GM18499 (cell line): ENCODE measurements around the gene SMAGP.
"Not testable (repeated sequence)": the region's sequence is repeated elsewhere in the genome, so short reads cannot be mapped to it uniquely, and the experiment has no call there.

Source experiments
- ATAC-seq: cut with Tn5 transposase; IDR thresholded peaks from one replicate; pipeline ENCODE4 v1.9.1; 2021; ENCODE audit warnings: moderate number of reproducible peaks; ENCODE audit not compliant: insufficient read depth, unreplicated experiment

SMAGP gene

DNA sequence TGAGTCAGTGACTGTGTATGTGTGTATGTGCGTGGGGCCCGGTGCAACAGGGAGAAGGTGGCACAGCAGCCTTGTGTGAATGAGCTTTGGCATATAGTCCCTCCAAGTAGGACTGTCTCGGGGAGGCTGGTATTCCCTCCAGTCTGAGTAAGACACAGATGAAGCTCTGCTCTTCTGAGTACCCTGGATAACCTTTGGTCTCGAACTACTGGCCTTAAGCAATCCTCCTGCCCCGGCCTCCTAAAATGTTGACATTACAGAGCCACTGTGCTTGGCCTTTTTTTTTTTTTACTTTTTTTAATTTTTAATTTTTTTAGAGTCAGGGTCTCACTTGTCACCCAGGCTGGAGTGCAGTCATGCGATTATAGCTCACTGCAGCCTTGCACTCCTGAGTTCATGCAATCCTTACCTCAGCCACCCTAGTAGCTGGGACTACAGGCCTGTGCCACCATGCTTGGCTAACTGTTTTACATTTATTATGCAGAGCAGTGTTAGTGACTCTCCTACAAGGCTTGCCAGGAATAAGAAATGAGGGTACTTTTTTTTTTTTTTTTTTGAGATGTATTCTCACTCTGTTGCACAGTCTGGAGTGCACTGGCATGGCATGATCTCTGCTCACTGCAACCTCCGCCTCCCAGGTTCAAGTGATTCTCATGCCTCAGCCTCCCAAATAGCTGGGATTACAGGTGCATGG is 41.0 kb downstream of the SMAGP start:
- no peak for ATAC-seq

DNA sequence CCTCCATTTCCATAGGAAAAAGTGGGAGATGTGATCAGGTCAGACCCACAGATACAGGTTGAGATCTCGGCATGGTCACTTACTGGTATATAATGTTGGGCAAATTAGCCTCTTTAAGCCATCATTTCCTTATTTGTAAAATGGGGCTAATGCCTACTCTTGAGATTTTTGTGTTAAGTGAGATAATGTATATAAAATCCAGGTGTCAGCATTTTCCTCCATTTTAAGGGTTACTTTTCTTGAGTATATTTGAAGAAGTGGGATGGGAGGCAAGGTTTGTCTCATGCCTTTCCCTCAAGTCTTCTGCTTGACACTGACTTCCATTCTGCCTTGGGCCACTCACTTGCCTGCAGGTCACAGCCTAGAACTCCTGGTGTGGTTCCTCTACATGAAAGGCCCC is 42.3 kb downstream of the SMAGP start:
- ATAC-seq = no peak

DNA sequence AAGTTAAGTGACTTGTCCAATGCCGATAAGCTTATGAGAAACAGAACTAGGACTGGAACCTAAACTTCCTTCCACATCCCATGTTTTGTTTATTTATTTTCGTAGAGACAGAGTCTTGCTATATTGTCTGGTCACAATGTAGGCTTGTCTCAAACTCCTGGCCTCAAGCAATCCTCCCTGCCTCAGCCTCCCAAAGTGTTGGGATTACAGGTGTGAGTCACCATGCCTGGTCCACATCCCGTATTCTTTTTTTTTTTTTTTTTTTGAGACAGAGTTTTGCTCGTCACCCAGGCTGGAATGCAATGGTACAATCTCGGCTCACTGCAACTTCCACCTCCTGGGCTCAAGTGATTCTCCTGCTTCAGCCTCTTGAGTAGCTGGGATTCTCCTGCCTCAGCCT is 43.1 kb downstream of the SMAGP start:
- not testable (repeated sequence) for ATAC-seq

DNA sequence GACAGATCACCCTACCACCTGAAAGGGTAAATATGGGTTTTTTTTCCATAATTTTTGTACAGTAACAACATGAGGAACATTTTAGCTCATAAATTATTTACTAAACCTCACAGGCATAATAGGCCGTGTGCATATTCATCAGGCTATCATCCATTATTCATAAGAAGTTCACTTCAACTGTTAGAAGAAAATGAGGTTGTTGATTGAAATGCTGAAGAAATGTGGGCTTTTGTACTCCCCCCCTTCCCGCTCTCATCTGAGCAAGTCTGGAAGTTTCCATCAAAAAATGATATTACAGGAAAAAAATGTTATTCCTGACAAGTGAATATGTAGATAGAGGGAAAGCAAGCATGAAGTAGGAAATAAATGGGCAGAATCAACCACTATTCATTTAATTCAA is 44.4 kb downstream of the SMAGP start:
- ATAC-seq = no peak

DNA sequence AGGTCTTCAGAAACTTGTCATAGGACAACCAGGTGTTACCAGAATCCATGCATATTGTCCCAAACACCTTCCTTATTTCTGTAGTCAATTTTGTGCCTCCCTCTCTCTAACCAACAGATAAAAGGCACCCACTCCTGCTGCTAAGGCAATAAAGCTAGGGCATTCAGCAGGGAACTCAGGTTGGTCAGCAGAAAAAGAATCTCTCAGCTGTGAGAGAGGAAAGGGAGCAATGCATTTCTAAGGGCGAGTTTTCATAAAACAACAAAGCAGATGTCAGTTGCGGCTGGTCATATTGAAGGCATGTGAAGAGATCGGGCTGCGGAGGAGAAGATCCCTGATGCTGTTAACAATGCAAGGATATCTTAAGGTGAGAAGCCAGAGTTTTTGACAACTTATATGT is 45.0 kb downstream of the SMAGP start:
- no peak for ATAC-seq

DNA sequence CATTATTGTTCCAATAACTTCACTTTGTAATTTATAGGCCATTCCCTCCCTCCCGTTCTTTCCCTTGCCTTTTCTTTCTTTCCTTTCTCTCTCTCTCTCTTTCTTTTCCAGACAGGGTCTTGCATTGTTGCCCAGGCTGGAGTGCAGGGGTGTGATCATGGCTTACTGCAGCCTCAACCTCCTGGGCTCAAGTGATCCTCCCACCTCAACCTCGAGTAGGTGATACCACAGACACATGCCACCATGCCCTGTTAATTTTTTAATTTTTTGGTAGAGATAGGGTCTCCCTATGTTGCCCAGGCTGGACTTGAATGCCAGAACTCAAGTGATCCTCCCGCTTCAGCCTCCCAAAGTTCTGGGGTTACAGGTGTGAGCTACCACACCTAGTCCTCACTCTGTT is 45.6 kb downstream of the SMAGP start:
- ATAC-seq = no peak

DNA sequence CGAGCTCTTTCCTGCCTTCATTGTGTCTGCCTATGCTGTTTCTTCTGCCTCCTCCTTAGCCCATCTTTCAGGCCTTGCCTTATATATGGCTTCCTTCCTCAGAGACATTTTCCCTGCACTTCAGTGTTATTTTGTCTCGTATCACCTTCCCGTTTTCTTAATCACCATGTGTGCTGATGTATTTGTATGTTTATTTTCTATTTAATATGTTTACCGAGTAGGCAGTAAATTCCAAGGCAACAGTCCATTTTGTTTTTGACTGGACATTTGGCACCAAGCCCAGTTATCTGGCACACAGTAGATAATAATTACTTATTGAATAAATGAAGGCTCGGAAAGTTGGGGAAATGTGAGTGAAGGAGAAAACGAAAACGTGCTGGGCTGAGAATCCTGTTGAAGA is 47.8 kb downstream of the SMAGP start:
- no peak for ATAC-seq

DNA sequence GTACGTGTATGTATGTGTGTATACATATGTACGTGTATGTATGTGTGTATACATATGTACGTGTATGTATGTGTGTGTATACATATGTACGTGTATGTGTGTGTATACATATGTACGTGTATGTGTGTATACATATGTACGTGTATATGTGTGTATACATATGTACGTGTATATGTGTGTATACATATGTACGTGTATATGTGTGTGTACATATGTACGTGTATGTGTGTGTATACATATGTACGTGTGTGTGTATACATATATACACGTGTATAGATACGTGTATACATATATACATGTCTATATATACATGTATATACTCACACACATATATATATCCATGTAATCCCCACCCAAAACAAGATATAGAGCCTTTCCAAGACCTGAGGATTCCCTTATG is 50.4 kb downstream of the SMAGP start:
- not testable (repeated sequence) for ATAC-seq

DNA sequence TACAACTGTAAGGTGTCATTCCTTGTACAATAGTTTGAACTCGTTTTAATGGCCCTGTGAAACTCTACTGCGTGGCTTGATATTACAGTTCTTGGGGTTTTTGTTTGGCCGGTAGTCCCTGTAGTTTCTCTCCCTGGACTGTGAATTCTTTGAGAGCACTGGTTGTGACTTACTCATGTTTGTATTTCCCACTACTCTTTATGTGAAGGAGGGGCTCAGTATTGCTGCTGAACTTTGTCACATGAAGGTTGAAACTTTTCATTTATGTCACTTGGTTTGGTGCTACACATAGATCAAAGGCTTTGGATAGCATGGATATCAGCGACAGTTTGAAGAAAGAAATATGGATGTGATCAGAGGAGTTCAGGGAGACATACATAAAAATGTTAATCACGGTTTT is 50.9 kb downstream of the SMAGP start:
- ATAC-seq = no peak

DNA sequence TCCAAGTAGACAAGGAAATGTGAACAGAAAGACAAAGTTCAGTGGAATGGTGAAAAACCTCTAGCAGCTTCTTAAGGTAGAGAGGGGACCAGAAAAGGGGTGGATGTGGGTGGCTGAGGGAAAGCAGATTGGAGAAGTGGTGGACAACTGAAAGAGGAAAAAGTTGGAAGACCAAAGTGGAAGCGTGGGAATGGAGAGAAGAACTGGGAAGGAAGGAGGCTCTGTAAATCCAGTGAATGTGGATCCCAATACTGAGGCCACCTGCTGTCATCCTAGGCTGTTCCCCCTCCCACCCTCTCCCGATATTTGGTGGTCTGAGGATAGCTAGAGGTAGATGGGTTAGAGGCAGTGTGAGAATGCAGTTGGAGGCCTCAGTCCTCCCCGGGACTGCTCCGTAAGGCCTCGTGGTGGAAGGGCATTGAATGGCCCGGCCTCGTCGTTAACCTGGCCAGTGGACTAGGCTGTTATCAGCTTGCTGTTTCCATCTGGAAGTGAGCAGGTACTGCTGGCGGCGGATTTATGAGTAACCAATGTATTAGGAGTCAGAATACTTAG is 51.5 kb downstream of the SMAGP start:
- no peak for ATAC-seq

DNA sequence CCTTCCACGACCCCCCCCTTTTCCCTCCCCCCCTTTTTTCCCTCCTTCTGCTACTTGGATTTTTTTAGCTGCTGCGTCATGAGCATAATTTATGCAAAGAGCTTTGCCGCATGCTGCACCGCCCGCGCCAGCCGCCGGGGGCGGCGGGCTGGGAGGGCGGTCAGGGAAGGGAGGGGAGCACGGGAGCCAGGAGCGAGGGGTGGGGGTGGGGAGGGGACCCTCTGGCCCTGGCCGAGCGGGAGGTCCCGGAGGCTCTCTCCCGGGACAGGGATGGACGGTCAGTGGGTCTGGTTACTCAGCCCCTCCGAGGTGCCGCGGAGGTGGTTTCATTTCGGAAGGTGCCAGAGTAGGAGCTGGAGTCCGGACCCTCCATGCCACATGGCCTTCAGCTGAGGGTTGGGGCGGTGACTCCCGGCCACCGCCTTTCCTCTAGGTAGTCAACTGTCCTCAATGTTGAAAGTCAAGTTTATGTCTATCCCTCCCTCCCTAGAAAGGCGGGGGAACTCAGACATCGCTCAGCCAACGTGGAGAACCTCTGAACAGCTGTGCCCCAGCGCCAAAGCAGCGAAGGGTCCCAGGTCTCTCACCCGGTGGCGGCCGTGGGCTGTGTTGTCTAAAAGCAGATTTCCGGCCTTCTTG is 52.1 kb downstream of the SMAGP start, which contains the start of gene POU6F1:
Gene POU6F1, minus strand, starts transcription at position 95 of the 639 bp plus-strand sequence. CDS start 11,226 bp downstream, outside the sequence.
- peak; percentile 38 for ATAC-seq

DNA sequence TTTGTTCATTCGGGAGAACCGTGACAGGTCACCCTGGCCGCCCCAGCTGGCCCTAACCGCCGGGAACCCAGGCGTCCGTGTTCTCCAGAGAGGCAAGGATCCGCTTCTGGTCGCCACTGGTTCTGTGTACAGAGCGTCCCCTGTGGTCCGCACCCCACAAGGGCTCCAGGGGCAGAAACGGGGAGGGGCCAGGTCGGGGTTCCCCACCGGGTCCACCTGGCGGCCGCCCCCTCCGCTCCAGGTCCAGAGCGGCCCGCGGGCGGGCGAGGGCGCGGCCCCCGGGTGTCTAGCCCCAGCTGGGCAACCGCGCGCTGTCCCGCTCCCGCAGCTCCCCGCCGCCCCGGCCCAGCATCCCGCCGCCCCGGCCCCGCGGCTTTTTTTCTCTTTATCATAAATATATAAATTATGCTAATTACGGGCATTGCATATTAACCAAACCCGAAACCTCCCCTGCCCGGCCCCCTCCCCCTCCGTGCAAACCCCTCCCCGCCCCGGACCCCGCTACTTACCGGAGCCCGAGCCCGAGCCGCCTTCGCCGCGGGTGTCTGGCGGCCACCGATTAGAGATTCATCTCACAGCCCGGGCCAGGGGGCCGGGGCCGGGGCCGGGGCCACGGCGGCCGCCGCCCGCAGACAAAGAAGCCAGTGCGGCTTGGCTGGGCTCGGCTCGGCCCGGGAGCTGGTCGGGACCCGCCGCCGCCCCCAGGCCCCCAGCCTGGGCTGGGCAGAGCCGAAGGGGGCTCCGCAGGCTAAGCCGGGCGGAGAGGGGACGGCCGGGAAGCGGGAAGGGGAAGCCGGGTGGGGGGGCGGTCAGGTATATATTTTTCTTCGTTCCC is 52.9 kb downstream of the SMAGP start:
- ATAC-seq = no peak

DNA sequence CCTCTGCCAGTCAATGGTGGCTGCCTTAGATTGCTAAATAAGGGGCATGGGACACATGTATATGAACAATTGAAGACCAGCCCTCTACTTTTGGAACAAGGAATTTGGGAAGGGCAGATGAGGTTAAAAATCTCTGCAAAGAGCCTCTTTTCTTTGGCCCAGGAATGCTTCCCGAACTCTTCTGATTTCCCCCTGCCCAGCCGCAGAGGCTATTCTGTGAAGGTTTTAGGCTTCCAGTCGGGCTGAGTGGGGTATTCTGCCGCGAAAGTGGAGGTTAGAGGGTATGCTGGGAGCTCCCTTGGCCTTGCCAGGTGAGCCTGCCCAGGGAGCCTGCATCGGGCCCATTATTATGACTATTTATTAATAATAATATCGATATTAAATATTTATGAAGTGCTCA is 53.6 kb downstream of the SMAGP start:
- ATAC-seq = no peak

DNA sequence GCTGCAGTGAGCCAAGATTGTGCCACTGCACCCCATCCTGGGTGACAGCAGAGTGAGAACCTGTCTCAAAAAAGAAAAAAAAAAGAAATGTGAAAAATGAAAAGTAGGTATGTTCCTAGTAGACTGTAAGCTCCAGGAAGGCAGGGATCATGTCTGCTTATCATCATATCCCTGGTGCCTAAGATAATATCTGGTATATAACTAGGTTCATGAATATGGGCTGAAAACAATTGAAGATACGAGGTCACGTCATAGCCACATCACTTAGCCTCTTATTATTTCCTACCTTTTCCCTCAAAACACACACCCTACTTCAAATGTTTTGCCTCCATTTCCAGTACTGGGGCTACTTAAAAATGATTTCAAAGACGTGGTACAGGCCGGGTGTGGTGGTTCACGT is 55.3 kb downstream of the SMAGP start:
- ATAC-seq = no peak

DNA sequence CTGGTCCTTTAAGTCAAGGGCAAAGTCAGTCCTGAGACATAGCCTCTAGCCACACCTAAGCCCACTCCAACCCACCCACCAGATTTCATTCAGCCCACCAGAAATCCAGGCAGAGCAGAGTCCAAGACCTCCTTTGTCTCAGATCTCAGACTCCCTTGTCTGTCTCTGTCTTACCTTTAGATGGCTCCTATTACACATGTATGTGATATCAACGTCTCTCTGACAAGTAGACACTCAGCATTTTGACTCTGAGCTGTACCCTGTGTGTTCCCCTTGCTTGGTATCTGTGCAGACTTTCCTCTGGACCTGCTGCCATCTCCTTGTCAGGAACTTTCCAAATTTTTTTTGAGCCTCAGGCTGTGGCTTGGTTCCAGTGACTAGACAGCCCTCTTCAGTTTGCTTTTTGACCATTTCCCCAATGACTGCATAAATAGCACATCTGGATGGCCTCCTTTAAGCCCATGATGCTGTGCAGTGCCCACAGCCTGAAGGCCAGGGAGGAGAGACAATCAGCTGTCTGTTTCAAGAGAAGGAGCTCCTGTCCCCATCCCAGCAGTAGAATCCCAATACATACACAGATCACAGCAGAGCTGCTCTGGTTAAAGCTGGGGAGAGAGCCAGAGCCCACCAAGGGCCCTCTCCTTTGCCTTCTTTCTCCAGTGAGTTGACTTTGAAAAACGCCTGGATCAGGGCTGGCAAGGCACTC is 59.4 kb downstream of the SMAGP start:
- no peak for ATAC-seq

DNA sequence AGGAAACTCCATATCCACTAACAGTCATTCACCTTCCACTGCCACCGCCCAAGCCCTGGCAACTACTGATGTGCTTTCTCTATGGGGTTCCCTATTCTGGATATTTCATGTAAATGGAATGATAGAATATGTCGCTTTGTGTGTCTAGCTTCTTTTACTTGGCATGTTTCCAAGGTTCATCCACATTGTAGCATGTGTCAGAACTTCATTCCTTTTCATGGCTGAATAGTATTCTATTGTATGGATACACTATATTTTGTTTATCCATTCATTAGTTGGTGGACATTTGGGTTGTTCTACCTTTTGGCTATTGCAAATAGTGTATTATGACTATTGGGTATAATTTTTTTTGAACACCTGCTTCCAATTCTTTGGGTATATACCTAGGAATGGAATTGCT is 61.0 kb downstream of the SMAGP start:
- no peak for ATAC-seq

DNA sequence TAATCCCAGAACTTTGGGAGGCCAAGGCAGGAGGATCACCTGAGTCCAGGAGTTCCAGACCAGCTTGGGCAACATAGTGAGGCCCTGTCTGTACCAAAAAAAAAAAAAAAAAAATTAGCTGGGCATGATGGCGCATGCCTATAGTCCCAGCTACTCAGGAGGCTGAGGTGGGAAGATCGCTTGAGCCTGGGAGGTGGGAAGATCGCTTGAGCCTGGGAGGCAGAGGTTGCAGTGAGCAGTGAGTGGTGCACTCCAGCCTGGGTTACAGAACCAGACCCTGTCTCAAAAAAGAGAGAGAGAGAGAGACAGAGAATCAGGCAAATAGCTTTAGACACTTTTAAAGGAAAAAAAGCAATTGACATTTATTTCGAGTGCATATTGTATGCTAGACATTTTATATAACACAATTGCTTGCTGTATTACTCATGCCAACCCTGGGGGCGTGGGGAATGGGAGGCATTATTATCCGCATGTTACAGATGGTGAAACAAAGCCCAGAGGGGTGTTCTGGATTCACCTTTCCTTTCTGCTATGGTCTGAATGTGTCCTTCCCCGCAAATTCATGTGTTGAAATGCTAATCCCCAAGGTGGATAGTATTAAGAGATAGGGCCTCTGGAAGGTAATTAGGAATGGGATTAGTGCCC is 62.1 kb downstream of the SMAGP start:
- ATAC-seq = no peak

DNA sequence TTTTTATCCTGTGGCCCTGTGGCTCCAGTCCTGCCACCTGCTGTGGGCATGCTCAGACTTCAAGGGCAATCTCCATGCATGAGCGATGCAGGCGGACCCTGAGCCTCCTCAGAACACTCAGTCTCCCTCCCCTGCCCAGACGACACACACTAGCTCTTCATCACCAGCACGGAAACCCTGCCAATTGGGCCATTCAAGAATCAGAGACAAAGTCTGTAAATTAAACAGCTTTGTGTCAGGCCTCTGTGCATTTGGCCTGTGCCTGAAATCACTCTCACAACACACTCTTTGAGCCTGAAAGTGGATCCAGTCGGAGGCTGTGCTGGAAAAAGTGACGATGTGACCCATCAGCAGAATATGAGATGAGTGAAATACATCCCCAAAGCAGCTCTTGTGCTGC is 64.9 kb downstream of the SMAGP start:
- ATAC-seq = no peak

DNA sequence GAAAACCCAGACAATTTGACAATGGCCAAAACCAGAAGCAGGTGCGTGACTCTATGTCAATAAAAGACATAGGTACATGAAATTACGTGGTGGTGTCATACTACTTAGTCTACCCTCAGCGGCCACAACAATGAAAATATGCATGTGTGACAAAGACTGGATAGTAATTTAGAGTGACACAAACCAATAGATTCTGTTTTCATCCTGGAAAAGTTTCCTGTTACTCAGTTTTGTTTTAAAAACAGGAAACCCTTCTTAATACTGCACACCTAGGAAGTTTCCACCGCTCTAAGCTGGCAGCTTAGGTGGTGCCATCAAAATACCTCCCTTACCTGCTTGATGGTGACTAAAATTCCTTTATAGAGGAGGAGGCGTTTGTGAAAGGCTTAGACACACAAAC is 67.5 kb downstream of the SMAGP start:
- ATAC-seq = no peak

DNA sequence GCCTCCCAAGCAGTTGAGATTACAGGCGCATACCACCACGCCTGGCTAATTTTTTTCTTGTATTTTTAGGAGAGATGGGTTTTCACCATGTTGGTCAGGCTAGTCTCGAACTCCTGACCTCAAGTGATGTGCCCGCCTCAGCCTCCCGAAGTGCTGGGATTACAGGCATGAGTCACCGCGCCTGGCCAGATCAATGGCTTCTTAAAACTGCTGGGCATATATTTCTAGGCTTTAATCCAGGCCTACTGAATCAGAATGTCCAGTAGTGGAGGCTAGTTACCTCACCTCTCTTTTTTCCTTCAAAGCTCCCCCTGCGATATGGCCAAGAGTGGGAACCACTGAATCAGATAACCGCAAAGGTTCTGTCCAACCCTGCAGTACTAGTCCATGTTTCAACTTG is 69.4 kb downstream of the SMAGP start:
- ATAC-seq = no peak
